Measurements from ENCODE around the gene NUP214. TPM values are rescaled to one million over a fixed set of nuclear protein-coding genes. Genes with fewer than 3 reads are reported as not detected.

Gene NUP214
- total RNA-seq, 1 donor from 2014 or later = 32.6 TPM

DNA sequence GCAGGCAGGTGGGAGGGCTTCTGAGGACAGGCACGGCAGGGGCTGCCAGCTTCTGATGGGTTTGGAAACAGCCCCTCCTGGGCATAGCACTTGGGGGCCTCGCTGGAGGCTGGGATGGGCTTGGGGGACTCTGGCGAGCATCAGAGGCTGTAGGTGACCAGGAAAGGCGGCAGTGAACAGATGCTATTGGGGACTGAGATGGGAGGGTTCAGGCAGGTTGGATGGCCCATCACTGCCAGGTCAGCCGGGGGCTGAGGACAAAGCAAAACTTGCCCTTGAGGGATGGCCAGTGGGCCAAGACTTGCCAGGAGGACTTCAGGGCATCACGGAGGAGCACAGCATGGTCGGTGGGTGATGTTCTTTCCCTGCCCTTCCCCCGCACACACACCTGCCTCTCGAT lies 22.4 kb upstream of the NUP214 start:
- H3K9me3 Mint-ChIP-seq (ENCODE audit: low read depth) = no peaks in the 10 kb centered on the region
- H3K4me1 Mint-ChIP-seq (ENCODE audit: low read depth) = peaks cover 31% of the 10 kb centered on the region
- H3K4me3 Mint-ChIP-seq (ENCODE audit: unreplicated experiment) = no peak overlapping the region
- H3K27me3 Mint-ChIP-seq (ENCODE audit: low read depth) = no peaks in the 10 kb centered on the region
- DNase-seq (ENCODE audit: low spot score) = no peak
- no peaks in the 10 kb centered on the region for H3K36me3 Mint-ChIP-seq (ENCODE audit: low read depth)
- TF ChIP-seq, protein P1, sequence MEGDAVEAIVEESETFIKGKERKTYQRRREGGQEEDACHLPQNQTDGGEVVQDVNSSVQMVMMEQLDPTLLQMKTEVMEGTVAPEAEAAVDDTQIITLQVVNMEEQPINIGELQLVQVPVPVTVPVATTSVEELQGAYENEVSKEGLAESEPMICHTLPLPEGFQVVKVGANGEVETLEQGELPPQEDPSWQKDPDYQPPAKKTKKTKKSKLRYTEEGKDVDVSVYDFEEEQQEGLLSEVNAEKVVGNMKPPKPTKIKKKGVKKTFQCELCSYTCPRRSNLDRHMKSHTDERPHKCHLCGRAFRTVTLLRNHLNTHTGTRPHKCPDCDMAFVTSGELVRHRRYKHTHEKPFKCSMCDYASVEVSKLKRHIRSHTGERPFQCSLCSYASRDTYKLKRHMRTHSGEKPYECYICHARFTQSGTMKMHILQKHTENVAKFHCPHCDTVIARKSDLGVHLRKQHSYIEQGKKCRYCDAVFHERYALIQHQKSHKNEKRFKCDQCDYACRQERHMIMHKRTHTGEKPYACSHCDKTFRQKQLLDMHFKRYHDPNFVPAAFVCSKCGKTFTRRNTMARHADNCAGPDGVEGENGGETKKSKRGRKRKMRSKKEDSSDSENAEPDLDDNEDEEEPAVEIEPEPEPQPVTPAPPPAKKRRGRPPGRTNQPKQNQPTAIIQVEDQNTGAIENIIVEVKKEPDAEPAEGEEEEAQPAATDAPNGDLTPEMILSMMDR (IDR thresholded peaks at IDR 0.05) = no peak
- H3K27ac Mint-ChIP-seq (ENCODE audit: unreplicated experiment) = no peak overlapping the region

DNA sequence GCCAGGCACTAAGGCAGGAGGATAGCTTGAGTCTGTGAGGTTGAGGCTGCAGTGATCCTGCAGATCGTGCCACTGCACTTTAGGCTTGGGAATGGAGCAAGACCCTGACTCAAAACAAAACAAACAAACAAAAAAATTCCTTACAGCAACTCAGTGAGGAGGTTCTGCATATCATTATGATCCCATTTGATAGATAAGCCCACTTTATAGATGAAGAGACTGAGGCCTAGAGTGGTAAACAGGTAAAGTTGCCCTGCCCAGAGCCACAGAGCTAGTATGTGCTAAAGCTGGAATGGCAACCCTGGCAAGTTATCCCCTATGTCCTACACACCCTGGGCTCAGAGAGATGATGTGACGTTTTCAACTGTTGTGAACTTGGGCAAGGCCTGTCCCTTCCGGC lies 21.9 kb upstream of the NUP214 start:
- no peaks in the 10 kb centered on the region for H3K27me3 Mint-ChIP-seq (ENCODE audit: low read depth)
- TF ChIP-seq, protein P1 (IDR thresholded peaks at IDR 0.05) = no peak
- H3K4me3 Mint-ChIP-seq (ENCODE audit: unreplicated experiment) = no peak overlapping the region
- no peak for DNase-seq (ENCODE audit: low spot score)
- no peaks in the 10 kb centered on the region for H3K36me3 Mint-ChIP-seq (ENCODE audit: low read depth)
- H3K4me1 Mint-ChIP-seq (ENCODE audit: low read depth) = peaks cover 31% of the 10 kb centered on the region
- H3K27ac Mint-ChIP-seq (ENCODE audit: unreplicated experiment) = no peak overlapping the region
- no peaks in the 10 kb centered on the region for H3K9me3 Mint-ChIP-seq (ENCODE audit: low read depth)

DNA sequence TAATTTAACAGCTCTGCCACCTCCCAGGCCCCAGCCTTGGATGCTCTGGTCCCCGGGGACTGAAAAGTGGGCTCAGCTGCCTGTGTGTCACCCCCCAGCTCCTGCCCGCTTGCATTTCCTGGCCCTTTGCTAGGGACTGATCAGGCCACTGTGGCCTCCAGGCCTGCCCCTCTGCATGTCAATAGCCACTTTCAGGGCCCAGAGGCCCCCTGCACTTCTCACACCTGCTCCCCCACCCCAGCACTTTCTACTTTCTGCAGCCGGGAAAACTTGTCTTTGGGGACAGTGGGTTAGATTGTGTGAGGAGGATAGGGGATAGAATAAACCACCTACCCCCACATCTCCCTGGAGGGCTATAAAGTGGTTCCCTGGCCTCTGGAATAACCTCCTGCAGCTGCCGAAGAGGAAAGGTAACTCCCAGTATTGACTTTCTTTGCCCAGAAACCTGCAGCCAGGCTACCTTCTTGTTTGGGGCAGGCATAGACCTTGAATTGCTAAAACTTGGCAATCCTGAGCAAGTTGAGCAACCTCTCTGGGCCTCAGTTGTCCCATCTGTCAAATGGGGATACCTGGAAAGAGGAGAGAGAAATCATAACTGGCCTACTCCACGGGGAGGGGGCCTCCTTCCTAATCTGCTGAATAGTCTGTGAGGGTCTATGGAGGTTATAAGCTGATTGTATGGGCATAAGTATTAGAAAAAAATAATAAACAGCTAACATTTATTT lies 21.2 kb upstream of the NUP214 start:
- Mint-ChIP-seq H3K4me3 (ENCODE audit: unreplicated experiment) (no peak overlapping the region), H3K36me3 (ENCODE audit: low read depth) (no peaks in the 10 kb centered on the region), H3K4me1 (ENCODE audit: low read depth) (peaks cover 24% of the 10 kb centered on the region), H3K27ac (ENCODE audit: unreplicated experiment) (no peak overlapping the region), H3K27me3 (ENCODE audit: low read depth) (no peaks in the 10 kb centered on the region), H3K9me3 (ENCODE audit: low read depth) (no peaks in the 10 kb centered on the region)
- TF ChIP-seq, protein P1 (IDR thresholded peaks at IDR 0.05) = no peak
- DNase-seq (ENCODE audit: low spot score) = no peak

DNA sequence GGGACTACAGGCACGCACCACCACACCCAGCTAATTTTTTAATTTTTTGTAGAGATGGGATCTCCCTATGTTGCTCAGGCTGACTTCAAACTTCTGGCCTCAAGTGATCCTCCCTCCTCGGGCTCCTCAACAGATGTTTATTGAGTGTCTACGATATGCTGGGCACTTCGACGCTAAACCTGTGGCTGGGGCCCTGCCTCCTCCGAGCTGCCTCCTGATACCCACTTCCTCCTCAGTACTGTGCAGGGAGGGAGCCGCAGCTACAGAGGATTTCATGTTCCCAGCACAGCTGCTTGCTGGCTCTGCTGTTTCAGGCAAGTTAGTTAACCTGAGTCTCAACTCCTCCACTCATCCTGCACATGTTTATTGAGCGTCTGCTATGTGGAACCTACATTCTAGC lies 19.4 kb upstream of the NUP214 start:
- no peak for DNase-seq (ENCODE audit: low spot score)
- Mint-ChIP-seq H3K4me1 (ENCODE audit: low read depth) (peaks cover 10% of the 10 kb centered on the region), H3K4me3 (ENCODE audit: unreplicated experiment) (no peak overlapping the region), H3K9me3 (ENCODE audit: low read depth) (no peaks in the 10 kb centered on the region), H3K27me3 (ENCODE audit: low read depth) (no peaks in the 10 kb centered on the region), H3K27ac (ENCODE audit: unreplicated experiment) (no peak overlapping the region), H3K36me3 (ENCODE audit: low read depth) (no peaks in the 10 kb centered on the region)
- TF ChIP-seq, protein P1 (IDR thresholded peaks at IDR 0.05) = no peak

DNA sequence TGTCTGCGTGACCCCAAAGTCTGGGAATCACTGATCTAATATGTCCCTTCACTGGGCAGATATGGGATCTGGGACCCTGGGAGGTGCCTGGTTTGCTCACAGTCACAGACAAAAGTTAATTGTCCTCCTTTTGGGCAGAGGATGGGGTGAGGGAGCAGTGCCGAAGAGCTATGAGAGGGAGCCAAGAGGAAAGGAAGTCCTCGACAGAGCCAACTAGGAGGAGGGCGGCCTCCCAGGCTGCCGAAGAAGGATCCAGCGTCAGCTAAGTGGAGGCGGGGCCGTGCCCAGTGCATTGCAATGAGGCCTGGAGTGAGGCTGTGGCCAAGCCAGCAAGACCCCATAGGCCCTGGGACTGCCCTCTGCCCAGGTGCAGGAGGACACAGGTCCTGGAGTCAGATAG lies 17.6 kb upstream of the NUP214 start:
- H3K4me3 Mint-ChIP-seq (ENCODE audit: unreplicated experiment) = no peak overlapping the region
- peaks cover 13% of the 10 kb centered on the region for H3K4me1 Mint-ChIP-seq (ENCODE audit: low read depth)
- TF ChIP-seq, protein P1 (IDR thresholded peaks at IDR 0.05) = no peak
- DNase-seq (ENCODE audit: low spot score) = no peak
- H3K27ac Mint-ChIP-seq (ENCODE audit: unreplicated experiment) = no peak overlapping the region
- H3K9me3 Mint-ChIP-seq (ENCODE audit: low read depth) = no peaks in the 10 kb centered on the region
- H3K27me3 Mint-ChIP-seq (ENCODE audit: low read depth) = no peaks in the 10 kb centered on the region
- no peaks in the 10 kb centered on the region for H3K36me3 Mint-ChIP-seq (ENCODE audit: low read depth)
